Cardiac septum (tissue), 1 donor: Measurements from ENCODE around the gene WNK1. TPM values are rescaled to one million over a fixed set of nuclear protein-coding genes. Genes with fewer than 3 reads are reported as not detected.
"Not testable (repeated sequence)": the region's sequence is repeated elsewhere in the genome, so short reads cannot be mapped to it uniquely, and the experiment has no call there.

Experiments
- DNase-seq: peaks from one replicate; pipeline ENCODE4 v3.0.0-alpha.2; 2020; ENCODE audit warnings: low spot score
- intact Hi-C: fragments of 100-400 bp; cut with DNase I; formaldehyde crosslinking; loops from one replicate; pipeline ENCODE4 v1.14.0; 2022
- total RNA-seq: library from RNA; stranded (reverse); fragmentation: NEBNext Ultra II Directional; extraction: Animal tissue kit (Norgen Biotek cat#: 25700); gene quantifications from one replicate; pipeline ENCODE4 v1.2.1, GENCODE V29; 2021
- donor health status: DM: no; HTN: no; CAD: no.

WNK1 gene
- total RNA-seq, 1 donor from 2014 or later, result 227 TPM

GRCh38 chr12:806200-806791, 53.9 kb downstream of the WNK1 start:
- DNase-seq, result no peak
- intact Hi-C loops, result no loop called here

DNA sequence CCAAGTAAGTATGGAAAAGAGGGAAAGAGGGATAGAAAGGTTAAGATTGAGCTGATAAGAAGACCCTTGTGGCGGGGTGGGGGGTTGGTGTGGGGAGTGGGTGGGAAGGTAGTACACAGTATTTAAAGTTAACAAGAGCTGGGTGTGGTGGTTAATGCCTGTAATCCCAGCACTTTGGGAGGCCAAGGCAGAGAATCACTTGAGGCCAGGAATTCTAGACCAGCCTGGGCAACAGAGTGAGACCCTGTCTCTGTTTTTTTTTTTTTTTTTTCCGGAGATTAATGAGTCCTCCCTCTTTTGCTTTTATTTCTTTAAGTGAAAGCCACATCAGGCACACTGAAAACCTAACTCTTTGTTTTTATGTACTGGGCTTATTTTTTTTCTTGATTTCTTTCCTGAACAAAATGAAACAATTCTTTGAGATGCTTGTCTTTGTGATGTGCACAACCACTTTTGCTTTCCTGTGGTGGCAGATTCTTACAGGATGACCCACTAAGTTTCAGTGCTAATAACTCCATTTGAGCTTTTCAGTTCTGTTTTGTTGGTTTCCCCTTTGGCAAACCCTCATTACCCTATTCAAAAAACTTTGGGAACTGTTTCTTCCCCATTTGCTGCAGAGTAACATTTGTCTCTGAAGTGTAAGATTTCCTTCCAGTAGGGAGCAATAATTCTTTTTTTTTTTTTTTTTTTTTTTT, 54.8 kb downstream of the WNK1 start:
- intact Hi-C loops, result no loop called here
- no peak for DNase-seq

DNA sequence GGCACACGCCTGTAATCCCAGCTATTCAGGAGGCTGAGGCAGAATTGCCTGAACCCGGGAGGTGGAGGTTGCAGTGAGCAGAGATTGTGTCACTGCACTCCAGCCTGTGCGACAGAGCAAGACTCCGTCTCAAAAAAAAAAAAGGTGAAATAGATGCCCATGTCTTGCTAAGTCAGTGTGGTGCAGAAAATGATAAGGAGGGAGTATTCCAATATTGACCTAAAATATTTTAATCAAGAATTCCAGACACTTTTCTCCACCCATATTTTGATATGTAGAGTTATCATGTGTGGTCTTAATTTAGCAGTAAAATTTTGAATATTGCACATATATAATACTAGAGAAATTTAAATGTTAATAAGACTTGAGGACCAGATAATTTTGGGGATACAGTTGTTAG, 57.7 kb downstream of the WNK1 start:
- DNase-seq, result no peak
- intact Hi-C loops, result loop anchor here (5.0 to 10.0 kb wide), 2 partner anchors 58 to 285 kb away; partner anchors contain the start of gene WNK1

GRCh38 chr12:810671-811415, 58.5 kb downstream of the WNK1 start:
- intact Hi-C loops, result loop anchor here (5.0 to 10.0 kb wide), 2 partner anchors 59 to 284 kb away; partner anchors contain the start of gene WNK1
- no peak for DNase-seq

DNA sequence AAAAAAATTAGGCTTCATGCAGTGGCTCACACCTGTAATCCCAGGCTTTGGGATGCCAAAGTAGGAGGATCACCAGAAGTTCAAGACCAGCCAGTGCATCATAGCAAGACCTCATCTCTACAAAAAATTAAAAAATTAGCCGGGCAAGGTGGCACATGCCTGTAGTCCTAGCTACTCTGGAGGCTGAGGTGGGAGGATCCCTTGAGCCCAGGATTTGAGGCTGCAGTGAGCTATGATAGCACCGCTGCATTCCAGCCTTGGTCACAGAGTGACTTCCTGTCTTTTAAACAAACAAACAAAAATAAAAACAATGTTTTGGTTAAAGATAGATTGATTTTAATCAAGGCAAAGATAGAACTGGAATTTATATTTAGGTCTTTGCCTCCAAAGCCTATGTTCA, 60.6 kb downstream of the WNK1 start:
- DNase-seq, result no peak
- intact Hi-C loops, result loop anchor here (5.0 to 10.0 kb wide), 2 partner anchors 61 to 282 kb away; partner anchors contain the start of gene WNK1

DNA sequence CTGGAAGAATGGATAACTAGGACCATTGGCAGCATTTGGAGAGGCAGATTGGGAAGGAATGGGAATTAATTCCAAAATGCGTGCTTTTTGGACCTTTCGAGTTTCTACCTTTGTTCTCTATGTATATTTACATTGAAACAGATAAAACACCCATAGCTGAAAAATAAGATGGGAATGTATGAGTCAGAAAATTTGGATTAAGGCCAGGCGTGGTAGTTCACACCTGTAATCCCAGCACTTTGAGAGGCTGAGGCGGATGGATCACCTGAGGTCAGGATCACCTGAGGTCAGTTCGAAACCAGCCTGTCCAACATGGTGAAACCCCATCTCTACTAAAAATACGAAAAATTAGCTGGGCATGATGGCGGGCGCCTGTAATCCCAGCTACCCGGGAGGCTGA, 65.1 kb downstream of the WNK1 start:
- intact Hi-C loops, result loop anchor here (10.0 kb wide), 1 partner anchor 277 kb away; no protein-coding TSS in a partner anchor

DNA sequence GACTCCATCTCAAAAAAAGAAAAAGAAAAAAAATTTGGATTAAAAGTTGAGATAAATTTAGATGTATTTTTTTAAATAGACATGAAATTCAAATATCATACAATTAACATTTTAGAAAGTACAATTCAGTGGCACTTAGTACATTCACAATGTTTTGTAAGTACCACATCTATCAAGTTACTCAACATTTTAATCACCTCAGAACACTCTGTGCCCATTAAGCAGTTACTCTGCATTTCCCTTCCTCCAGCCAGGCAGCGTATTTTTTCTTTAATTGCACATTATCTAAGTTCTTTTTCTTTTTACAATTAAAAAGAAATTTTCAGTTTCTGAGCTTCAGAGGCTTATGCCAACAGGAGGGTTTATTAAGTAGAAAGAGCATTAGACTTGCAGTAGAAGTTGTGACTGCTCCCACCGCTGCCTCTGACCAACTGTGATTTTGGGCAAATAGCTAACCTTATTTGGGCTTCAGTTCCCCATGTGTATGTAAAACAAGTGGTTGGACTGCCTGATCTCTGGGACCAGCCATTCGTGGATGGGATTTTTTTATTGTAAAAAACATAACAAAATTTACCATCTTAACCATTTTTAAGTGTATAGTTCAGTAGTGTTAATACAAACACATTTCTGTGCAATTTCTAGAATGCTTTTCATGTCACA, 65.7 kb downstream of the WNK1 start:
- no peak for DNase-seq
- intact Hi-C loops, result loop anchor here (10.0 kb wide), 1 partner anchor 277 kb away; no protein-coding TSS in a partner anchor

More for the DNA sequence above, 65.1 kb downstream of the WNK1 start:
- DNase-seq, result not testable (repeated sequence)

- no peak for DNase-seq
- intact Hi-C loops, result loop anchor here (10.0 kb wide), 1 partner anchor 276 kb away; no protein-coding TSS in a partner anchor
These were observed 66.4 kb downstream of the WNK1 start for GRCh38 chr12:818733-819132.

DNA sequence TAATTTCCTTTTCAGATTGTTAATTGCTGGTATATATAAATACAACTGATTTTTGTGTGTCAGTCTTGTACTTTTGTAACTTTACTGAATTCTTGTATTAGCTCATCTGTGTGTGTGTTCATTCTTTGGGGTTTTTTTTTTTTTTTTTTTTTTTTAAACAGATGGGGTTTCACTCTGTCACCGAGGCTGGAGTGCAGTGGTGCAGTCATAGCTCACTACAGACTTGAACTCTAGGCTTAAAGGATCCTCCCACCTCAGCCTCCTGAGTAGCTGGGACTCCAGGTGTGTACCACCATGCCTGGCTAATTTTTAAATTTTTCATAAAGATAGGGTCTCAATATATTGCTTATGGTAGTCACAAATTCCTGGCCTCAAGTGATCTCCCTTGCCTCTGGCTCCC, 68.0 kb downstream of the WNK1 start:
- intact Hi-C loops, result no loop called here

DNA sequence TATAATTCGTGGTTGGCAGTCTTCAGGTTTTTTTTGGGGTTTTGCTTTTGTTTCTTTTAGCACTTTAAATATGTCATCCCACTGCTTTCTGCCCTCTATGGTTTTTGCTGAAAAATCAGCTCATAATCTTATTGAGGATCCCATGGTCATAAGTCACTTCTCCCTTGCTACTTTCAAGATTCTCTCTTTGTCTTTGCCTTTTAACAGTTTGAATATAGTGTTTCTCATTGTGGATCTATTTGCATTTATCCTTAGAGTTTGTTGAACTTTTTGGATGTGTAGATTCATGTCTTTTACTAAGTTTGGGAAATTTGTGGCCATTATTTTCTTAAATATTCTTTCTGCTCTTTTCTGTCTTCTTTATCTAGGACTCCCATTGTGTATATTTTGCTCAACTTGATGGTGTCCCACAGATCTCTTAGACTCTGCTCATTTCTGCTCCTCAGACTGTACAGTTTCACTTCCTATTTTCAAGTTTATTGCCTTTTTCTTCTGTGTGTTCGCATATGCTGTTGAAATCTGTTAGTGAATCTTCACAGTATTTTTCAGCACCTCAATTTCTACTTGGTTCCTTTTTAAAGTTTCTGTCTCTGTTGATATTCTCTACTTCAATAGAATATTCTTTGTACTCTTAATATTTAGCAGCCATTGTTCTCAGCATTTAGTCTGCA, 70.8 kb downstream of the WNK1 start:
- intact Hi-C loops, result no loop called here

More for the DNA sequence above, 68.0 kb downstream of the WNK1 start:
- no peak for DNase-seq

GRCh38 chr12:826331-826730, 74.0 kb downstream of the WNK1 start:
- intact Hi-C loops, result no loop called here
- no peak for DNase-seq

More for the DNA sequence above, 70.8 kb downstream of the WNK1 start:
- DNase-seq, result no peak

GRCh38 chr12:828726-829395, 76.5 kb downstream of the WNK1 start:
- DNase-seq, result no peak
- intact Hi-C loops, result no loop called here

DNA sequence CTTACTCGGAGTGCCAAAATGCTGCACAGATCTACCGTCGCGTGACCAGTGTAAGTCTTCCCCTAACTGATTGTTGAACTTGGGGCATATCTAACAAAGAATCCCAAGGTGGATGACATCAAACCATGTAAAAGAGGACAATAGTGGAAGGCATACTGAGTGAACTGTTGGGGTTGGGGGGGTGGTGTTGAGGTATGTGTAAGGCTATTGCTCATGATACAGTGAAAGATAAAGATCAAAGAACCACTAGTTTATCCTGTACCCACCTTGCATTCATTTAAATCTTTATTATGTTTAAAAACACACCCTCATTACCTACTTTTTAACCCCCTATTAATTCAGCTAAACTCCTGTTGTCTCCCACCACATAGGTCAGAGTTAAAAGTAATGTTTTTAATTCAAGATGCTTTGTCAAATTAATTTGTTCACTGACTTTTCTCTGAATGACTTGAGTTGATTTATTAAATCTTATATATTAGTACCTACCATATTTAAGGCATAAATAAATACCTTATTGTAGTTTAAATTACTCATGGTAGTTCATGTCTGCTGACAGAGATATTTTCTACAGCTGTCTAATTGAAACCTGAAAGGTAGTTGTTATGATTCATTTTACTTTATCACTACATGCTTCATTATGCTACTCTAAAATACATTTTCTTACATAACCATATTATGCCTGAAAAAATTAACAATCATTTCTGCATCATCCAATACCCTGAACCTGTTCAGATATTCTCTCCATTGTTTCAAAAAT, 77.9 kb downstream of the WNK1 start:
- no peak for DNase-seq
- intact Hi-C loops, result no loop called here

DNA sequence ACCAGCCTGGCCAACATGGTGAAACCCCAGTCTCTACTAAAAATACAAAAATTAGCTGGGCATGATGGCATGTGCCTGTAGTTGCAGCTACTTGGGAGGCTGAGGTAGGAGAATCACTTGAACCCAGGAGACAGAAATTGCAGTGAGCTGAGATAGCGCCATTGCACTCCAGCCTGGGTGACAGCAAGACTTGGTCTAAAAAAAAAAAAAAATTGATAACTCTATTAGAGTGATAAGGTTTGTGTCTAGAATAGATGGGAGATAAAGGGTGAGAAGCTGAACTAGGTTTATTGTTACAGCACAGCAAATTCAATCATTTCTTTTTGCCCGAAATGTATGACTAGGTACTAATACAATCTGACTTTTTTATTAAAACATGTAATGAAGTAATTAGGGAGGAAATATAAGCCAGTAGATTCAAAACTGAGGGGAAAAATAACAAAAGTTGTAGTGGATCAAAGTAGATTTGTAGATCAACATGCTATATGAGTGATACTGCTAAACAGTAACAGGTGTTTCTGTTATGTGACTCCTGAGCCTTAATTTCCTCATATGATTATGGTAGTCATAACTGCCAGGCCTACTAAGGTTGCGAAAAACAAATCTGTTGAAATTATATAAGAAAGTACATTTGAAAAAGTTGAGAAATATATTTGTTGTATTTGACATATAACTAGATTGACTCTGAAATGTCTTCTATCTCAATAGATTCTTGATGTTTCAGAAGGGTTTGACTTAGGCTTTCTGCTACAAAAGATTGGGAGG, 83.6 kb downstream of the WNK1 start:
- intact Hi-C loops, result no loop called here

GRCh38 chr12:836952-837351, 84.6 kb downstream of the WNK1 start:
- DNase-seq, result no peak
- intact Hi-C loops, result no loop called here

More for the DNA sequence above, 83.6 kb downstream of the WNK1 start:
- DNase-seq, result no peak

DNA sequence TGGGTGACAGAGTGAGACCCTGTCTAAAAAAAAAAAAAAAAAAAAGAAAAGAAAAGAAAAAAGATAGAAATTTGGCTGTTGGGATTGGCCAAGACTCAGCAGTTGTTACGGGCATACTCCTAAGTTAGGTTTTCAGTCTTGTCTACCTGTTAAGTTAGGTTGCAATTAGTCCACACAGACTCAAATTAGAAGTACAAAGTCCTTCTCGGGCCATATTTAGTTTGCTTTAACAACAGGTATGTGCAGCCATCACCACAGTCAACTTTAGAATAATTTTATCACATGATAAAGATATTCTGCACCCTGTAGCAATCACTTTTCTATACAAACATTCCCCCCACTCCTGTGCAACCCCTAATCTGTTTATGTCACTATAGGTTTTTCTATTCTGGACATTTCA, 85.2 kb downstream of the WNK1 start:
- no peak for DNase-seq
- intact Hi-C loops, result no loop called here

GRCh38 chr12:843609-844008, 91.2 kb downstream of the WNK1 start:
- intact Hi-C loops, result loop anchor here (10.0 kb wide), 1 partner anchor 51 kb away; no protein-coding TSS in a partner anchor
- DNase-seq, result no peak
